ENCODE measurements around the gene ZC3H10. TPM values are rescaled to one million over a fixed set of nuclear protein-coding genes. Genes with fewer than 3 reads are reported as not detected.

The ZC3H10 gene
- total and polyA plus RNA-seq, 2 of the 13 experiments (the other 11 are each of a cell fraction or from before 2014, with no cell fraction given): 0.70 to 2.3 TPM

- TF ChIP-seq ZNF510 (CRISPR knock-in tag; IDR thresholded peaks at IDR 0.05; ENCODE audit: low read depth) (no peak), MAF1 (CRISPR knock-in tag; IDR thresholded peaks at IDR 0.05; ENCODE audit: borderline replicate concordance) (no peak), ZIK1 (CRISPR knock-in tag; IDR thresholded peaks at IDR 0.05; ENCODE audit: borderline replicate concordance, low read depth) (peak; percentile 59; the same call in 1 of the 2 replicates), ZNF431 (CRISPR knock-in tag; IDR thresholded peaks at IDR 0.05; ENCODE audit: borderline replicate concordance, low read depth) (peak; percentile 94), MED13 (CRISPR knock-in tag; IDR thresholded peaks at IDR 0.05) (peak; percentile 69; the same call in 1 of the 2 replicates), ZZZ3 (CRISPR knock-in tag; IDR thresholded peaks at IDR 0.05; ENCODE audit: borderline replicate concordance) (peak; percentile 98), MATR3 (CRISPR knock-in tag; IDR thresholded peaks at IDR 0.05) (no peak), ZNF121 (CRISPR knock-in tag; IDR thresholded peaks at IDR 0.05) (no peak), SAFB2 (CRISPR knock-in tag; IDR thresholded peaks at IDR 0.05; ENCODE audit: borderline replicate concordance, low read depth) (peak; percentile 41; the same call in 1 of the 2 replicates), ZNF781 (CRISPR knock-in tag; IDR thresholded peaks at IDR 0.05; ENCODE audit: borderline replicate concordance, not compliant biosample characterization) (peak; percentile 53), TAF15 (IDR thresholded peaks at IDR 0.05; ENCODE audit: low read depth, low read length, poor library complexity, severe bottlenecking) (peak; percentile 92), ATF3 (CRISPR knock-in tag; IDR thresholded peaks at IDR 0.05) (no peak), U2AF2 (IDR thresholded peaks at IDR 0.05; ENCODE audit: low read depth, low read length) (0 out of 2 replicates have a peak, but pooled peaks have one; percentile 69), ZBTB39 (CRISPR knock-in tag; IDR thresholded peaks at IDR 0.05) (no peak), HOMEZ (CRISPR knock-in tag; IDR thresholded peaks at IDR 0.05; ENCODE audit: low read depth) (no peak; the same call in 1 of the 2 replicates), SRSF4 (IDR thresholded peaks at IDR 0.05; ENCODE audit: low read depth, low read length, poor library complexity, severe bottlenecking) (no peak), CEBPG (CRISPR knock-in tag; IDR thresholded peaks at IDR 0.05) (peak; percentile 44; the same call in 1 of the 2 replicates), ETV5 (CRISPR knock-in tag; IDR thresholded peaks at IDR 0.05; ENCODE audit: borderline replicate concordance) (peak; percentile 93), ZNF589 (CRISPR knock-in tag; conservative IDR thresholded peaks at IDR 0.05) (0 out of 2 replicates have a peak, but pooled peaks have one; percentile 35), CC2D1A (CRISPR knock-in tag; IDR thresholded peaks at IDR 0.05) (no peak), CENPT (CRISPR knock-in tag; IDR thresholded peaks at IDR 0.05; ENCODE audit: low read depth) (no peak), GMEB2 (CRISPR knock-in tag; IDR thresholded peaks at IDR 0.05; ENCODE audit: low read depth) (peak; percentile 84), ZNF496 (CRISPR knock-in tag; IDR thresholded peaks at IDR 0.05; ENCODE audit: insufficient replicate concordance) (no peak), RFX5 (IDR thresholded peaks at IDR 0.05; ENCODE audit: low read depth, low read length) (peak; percentile 59)
These were observed at the start of gene ZC3H10 (continued) for GRCh38 chr12:56117778-56118687.

Measured in HepG2 (cell line).